ENCODE data around the gene MSMO1. TPM values are rescaled to one million over a fixed set of nuclear protein-coding genes. Genes with fewer than 3 reads are reported as not detected.

MSMO1 gene
- total RNA-seq, 4 donors from 2014 or later: 11.9 to 68.8 (median 22.0) TPM

DNA sequence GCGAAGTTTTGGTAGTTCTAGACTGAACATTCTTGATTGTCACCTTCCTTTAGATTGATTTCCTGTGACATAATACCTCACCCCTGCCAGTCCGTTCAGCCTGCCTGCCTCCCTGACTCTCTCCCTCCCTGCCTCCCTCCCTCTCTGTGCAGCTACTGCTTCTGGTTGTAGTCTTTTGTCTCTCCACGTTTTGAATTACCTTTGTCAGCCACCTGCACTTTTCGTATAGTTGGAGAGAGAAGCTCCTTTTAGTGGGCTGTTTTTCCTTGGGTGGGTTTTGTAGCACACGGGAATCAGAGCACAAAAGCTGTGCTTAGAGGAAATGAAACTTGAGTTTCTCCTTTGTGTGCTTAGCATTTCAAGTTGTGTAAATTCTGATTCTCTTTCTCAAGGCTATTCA is 32.6 kb upstream of the MSMO1 start:
- TF ChIP-seq, protein P1, sequence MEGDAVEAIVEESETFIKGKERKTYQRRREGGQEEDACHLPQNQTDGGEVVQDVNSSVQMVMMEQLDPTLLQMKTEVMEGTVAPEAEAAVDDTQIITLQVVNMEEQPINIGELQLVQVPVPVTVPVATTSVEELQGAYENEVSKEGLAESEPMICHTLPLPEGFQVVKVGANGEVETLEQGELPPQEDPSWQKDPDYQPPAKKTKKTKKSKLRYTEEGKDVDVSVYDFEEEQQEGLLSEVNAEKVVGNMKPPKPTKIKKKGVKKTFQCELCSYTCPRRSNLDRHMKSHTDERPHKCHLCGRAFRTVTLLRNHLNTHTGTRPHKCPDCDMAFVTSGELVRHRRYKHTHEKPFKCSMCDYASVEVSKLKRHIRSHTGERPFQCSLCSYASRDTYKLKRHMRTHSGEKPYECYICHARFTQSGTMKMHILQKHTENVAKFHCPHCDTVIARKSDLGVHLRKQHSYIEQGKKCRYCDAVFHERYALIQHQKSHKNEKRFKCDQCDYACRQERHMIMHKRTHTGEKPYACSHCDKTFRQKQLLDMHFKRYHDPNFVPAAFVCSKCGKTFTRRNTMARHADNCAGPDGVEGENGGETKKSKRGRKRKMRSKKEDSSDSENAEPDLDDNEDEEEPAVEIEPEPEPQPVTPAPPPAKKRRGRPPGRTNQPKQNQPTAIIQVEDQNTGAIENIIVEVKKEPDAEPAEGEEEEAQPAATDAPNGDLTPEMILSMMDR (IDR thresholded peaks at IDR 0.05; ENCODE audit: low read depth): no peak

- TF ChIP-seq, protein P1 (IDR thresholded peaks at IDR 0.05; ENCODE audit: low read depth): no peak
Measured at GRCh38 chr4:165297626-165298025, 29.8 kb upstream of the MSMO1 start.

DNA sequence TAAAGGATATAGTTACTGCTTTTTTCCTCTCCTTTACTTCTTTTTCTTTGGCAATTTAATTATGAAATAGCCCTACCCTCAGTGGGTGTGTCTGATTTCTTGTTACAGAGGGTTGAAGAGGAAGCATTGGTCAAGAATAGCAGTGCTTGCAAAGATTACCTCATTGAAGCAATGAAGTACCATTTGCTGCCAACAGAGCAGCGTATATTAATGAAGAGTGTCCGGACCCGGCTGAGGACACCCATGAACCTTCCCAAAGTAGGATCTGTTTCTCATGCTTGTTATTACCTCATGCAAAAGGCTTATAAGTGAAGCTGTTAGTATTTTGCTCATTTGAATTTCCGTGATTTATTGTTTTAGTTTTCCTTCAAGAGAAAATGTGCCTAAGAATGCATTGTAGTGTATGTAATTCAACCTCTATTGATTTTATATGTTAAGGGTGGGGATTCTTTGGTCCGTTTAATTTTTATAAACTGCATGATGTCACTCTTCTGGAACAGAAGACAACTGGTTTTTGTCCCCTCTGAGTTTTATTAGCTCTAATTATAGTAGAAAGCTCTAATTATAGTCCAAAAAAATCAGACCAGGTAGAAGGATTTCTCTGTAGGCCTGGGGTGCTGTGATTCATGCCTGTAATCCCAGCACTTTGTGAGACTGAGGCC is 27.9 kb upstream of the MSMO1 start:
- TF ChIP-seq, protein P1 (IDR thresholded peaks at IDR 0.05; ENCODE audit: low read depth): no peak

DNA sequence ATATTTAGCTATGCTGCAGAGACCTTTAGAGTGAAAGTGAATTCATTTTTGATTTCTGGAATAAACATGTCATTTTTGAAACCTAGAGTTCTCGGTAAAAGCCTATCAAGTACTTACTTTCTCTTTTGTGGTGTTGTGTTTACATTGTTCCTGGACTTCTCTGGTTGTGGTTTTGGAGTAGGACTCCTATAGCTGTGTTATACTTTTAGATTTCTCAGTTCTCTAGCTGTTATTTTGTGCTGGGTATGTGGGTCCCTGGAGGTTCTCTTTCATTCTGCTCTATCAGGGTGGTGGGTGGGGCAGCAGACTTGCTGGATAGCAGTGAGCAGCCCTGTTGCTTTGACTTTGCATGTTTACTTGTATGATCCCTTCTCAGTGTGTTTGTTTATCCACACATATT is 25.6 kb upstream of the MSMO1 start:
- TF ChIP-seq, protein P1 (IDR thresholded peaks at IDR 0.05; ENCODE audit: low read depth): no peak

DNA sequence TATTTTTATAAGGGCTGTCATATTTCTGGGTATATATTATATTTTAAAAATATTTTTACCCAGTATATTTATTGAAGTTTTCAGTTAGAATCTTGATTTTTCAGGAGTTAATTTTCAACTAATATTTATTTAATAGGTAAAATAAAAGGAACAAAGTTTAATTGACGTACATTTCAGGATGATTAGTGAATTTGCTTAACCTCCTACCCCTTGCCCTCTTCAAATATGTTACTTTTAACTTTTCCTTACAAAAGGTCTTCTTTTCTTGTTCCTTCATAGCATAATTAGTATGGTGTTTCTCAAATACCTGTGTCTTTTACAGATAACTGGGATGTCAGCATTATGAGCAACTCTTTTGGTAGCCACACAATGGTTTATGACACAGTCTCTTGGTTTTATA is 24.8 kb upstream of the MSMO1 start:
- TF ChIP-seq, protein P1 (IDR thresholded peaks at IDR 0.05; ENCODE audit: low read depth): no peak

GRCh38 chr4:165308166-165308565 is 19.3 kb upstream of the MSMO1 start:
- TF ChIP-seq, protein P1 (IDR thresholded peaks at IDR 0.05; ENCODE audit: low read depth): no peak

DNA sequence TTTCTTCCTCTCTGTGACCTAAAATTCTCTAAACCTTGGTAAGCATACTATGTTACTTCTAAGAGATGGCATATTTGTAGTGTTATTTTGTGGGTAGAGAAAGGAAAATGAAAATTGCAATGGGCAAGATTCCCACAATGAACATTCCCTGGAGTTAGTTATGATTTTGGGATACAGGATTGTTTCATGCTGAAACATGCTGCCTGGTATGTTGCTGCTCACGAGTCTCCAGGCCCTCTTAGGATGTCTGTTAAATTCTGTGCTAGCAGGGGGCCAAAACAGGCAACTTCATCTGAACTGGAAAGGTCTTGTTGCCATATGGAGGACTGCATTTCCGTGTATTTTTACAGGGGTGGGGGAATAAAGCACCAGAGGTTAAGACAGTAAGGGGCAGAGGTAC is 18.9 kb upstream of the MSMO1 start:
- TF ChIP-seq, protein P1 (IDR thresholded peaks at IDR 0.05; ENCODE audit: low read depth): no peak
